Activated CD8-positive, alpha-beta memory T cell treated with anti-CD3 and anti-CD28 coated beads for 1 hour (primary cell): ENCODE results near the gene SEMA6D.

Source experiments
- DNase-seq, 2 donors: peaks; one replicate each; pipeline ENCODE4 v3.0.0-alpha.2; 2020; ENCODE audit warnings: low read depth in 1 of 2; ENCODE audit errors: extremely low read depth in 1 of 2

The SEMA6D gene, protein sequence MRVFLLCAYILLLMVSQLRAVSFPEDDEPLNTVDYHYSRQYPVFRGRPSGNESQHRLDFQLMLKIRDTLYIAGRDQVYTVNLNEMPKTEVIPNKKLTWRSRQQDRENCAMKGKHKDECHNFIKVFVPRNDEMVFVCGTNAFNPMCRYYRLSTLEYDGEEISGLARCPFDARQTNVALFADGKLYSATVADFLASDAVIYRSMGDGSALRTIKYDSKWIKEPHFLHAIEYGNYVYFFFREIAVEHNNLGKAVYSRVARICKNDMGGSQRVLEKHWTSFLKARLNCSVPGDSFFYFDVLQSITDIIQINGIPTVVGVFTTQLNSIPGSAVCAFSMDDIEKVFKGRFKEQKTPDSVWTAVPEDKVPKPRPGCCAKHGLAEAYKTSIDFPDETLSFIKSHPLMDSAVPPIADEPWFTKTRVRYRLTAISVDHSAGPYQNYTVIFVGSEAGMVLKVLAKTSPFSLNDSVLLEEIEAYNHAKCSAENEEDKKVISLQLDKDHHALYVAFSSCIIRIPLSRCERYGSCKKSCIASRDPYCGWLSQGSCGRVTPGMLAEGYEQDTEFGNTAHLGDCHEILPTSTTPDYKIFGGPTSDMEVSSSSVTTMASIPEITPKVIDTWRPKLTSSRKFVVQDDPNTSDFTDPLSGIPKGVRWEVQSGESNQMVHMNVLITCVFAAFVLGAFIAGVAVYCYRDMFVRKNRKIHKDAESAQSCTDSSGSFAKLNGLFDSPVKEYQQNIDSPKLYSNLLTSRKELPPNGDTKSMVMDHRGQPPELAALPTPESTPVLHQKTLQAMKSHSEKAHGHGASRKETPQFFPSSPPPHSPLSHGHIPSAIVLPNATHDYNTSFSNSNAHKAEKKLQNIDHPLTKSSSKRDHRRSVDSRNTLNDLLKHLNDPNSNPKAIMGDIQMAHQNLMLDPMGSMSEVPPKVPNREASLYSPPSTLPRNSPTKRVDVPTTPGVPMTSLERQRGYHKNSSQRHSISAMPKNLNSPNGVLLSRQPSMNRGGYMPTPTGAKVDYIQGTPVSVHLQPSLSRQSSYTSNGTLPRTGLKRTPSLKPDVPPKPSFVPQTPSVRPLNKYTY

DNA sequence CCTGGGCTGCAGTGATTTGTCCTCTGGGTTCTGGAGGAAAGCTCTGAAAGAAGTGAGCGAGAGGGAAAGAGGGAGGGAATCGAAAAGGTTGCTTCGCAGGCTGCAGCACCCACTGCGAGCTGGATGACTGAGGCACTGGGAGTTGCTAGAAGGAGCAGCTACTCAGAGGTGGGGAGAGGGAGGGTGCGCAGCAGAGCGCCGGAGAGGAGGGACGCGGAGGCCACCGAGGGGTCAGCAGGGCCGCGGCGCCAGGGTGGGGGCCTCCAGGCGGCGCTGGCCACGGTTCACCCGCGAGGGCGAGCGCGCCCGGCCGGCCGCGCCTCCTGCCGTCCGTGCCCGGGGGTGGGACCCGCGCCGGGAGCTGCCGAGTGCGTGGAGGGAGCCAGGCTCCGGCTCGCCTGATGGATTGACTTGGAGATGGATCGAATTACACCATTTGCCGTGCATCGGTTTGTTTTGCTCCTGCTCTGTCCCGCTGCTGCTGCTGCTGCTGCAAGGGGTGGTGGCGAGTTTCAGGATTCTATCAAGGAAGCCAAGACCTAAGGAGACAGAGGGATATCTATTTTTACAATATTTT lies at the start of gene SEMA6D:
Gene SEMA6D, plus strand, starts transcription at position 470 of the 577 bp plus-strand sequence. CDS start 42,294 bp downstream, outside the sequence.
- DNase-seq = no peak

DNA sequence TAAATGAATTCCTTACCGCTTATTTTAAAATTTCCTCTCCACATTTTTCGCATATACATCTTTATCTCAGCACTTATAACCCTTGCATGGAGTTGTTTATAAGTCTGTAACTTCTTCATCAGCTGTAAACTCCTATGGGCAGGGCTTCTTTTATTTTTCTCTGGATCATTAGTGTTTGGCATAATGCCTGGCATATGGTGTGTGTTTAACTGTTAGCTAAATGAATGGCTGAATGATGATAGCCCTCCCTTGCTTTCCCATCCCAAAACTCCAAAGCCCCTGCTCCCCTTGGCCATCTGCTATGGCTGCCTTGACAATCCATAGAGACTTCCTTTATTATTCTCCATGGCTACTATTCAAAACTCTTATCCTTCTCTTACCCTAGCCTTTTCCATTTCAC lies 48.1 kb upstream of the SEMA6D start:
- DNase-seq = no peak

DNA sequence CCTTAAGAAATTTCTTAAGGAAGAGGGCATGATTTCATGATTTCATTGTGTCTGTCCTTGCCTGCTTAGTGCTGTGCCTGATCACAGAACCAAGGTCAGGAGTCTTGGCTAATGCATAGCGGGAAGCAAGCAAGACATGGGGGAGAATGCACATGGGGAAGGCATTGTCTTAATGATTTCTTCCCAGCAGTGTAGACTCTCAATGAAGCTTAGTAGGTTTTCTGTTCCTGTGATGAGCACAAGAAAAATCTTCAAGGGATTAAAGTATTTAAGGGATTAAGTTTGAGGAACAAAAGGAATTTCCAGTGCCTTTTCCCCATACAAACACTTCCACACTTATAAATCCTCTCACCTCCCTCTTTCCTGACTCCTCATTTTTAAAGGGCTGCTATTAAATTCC lies 46.9 kb upstream of the SEMA6D start:
- DNase-seq = no peak

DNA sequence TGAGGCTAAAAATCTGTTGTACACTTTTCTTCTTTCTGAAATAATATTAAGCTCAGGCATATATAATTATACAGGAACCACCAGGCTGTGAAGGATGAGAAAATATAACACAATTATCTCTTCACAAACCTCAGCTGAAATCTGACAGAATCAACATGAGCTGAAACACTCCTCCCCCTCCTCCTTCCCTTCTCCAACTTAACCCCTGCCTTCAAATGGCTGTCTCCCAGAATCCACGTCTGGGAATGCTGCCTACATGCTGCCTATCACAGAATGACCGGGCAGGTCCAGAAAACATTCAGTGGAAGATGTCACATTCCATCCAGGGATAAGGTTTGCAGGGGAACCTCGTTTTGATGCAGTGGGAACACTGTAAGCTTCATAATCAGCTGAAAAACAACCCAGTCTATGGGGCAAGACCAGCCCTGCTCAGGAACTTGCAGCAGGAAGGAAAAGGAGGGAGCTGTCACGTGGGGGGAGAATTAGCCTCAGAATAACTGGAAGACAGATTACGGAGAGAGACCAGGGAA lies 44.0 kb upstream of the SEMA6D start:
- no peak for DNase-seq

DNA sequence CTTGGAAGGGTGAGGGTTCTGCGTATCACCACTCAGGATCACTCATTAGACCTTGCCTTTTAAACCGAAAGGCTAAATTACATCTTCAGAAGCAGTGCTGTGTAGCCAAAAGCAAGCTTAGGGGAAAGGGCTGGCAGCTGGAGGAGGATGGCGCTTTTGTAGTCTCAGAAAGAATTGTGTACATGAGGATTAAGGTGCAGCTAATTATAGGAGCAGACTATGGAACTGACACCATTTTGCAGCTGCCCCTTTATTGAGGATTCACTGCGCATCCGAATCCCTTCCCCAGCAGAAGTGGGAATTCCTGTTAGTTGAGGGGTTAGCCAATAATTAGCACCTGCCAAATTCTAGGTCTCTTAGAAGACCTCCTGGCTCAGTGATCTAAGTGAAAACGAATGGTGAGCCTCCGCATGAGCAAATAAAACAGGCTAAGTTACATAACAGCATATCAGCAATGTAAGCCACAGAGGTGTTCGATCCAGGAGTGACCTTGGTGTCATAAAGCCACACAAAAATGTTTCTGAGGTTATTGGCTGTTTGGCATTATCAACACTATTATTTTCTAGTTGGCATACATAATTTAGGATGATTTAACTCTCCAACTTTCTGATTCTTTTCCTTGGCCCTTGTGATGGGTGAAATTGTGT lies 42.6 kb upstream of the SEMA6D start:
- no peak for DNase-seq

DNA sequence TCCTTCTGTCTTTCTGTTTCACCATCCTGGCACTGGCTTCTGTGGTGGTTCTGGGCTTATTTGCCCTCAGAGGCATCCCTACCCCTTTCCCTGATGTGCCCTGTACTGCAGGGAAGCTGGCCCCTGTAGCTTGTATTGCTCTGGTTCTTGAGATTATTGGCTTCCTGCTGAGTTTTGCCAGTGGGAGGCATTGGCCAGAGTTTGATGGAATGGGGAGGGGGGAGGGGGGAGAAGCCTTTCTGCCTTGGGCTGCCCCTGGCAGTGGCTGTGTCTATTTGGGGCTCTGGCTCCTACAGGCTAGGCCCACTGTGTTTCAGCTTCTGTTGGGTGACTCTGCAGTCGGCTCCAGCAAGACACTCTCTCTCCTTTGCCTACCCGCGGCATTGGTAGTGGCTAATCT lies 41.6 kb upstream of the SEMA6D start:
- no peak for DNase-seq

DNA sequence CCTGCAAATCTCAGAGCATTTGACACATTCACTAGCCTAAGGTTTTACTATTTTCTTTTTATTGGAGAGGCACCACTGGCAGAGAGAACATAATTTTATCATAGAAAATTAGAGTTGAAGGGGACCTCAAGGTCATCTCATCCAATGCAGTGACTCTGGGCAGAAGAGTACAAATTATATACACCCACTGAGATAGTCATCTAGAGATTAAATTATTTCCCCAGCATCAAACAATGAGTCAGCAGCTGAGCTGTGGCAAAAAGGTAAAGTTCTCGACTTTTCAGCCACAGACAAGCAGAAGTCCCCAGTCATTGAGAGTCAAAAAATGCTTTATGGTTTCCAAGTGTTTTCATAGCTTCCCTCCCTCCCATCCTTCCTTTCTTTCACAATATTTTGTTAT lies 39.3 kb upstream of the SEMA6D start:
- DNase-seq = no peak

DNA sequence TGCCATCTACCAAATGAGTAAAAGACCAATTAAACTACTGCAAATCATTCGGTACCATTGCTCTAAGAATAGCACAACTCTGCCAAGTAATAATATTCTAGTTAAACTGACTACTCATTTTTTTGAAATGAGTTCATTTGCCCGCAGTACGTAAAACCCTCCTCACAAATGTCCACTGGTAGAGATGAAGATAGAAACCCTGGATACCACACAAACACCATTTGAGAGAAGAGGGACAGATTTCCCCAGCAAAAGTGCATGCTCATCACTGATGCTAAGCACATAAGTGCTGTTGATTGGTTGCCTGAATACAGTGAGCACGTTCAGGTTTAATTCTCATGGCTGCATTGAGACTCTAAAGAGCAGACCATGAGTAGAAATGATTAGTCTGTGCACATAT lies 34.6 kb upstream of the SEMA6D start:
- DNase-seq = no peak

DNA sequence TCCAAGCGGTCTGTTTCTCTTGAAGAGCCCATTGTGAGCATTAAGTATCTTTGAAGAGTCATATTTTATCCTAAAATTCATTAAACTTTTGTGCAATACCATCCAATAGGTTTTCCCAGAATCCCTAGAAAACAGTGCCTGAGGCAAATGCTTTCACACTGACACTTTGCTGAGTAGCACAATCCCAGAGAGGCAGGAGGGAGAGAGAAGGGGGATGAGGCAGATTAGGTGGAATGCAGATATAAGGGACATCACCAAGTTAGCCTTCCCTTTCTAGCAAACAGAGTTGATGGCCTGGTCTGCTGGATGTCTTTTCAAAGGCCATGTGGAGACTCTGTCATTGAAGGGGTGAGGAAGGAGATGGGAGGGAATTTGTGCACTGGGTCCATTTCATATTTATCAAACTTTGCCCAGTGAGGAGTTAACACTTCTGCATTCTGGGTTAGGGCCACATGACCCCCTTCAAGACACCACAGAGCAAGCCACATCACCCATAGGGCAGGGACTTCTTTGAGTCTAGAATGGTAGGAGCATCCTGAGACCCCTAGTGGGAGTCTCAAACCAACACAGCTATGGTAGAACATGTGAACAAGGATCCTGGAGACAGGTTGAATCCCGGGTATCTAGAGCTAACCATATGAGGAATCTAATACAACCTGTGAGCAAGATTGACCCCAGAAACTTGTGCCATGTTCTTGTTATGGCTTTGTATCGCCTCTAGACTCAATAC lies 32.0 kb upstream of the SEMA6D start:
- no peak for DNase-seq

DNA sequence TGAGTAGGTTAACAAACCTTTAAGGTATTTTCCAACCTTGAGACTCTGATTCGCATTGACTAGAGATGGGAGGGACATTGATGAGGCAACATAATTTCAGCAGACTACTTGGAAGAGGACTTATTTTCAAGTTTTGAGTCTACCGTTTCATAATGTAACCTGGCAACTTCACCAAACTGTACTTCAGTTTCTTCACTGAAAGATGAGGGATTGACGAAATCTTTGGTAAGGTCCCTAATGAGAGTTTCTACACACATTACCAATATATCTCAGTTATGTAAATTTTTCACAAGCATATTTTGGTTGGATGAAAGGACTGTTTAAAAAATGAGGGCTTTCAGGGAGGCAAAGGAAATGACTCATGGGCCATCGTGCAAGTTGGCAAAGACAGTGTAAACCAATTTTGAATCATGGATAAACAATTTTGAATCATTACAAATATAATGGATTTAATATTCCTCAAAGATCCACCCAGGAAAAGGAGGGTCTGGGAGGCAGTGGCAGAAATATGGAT lies 28.7 kb upstream of the SEMA6D start:
- no peak for DNase-seq

DNA sequence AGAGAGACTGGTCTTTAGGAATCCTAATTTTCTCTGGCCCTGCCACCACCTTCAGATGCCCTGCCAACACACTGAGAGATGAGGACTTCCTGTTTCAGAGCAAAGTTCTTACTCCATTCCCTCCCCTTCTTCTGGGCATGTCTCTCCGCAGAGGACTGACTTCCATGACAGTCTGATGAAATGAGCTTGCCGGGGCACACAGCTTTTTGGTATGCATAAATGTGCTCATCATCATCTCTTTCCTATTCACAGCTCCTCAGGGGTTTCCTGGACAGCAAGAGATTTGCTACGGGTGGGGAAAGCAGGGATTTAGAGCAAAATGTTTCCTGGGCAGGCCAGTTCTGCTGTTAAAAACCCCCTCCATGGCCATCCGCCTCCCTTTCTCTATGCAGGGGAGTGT lies 27.6 kb upstream of the SEMA6D start:
- DNase-seq = no peak

DNA sequence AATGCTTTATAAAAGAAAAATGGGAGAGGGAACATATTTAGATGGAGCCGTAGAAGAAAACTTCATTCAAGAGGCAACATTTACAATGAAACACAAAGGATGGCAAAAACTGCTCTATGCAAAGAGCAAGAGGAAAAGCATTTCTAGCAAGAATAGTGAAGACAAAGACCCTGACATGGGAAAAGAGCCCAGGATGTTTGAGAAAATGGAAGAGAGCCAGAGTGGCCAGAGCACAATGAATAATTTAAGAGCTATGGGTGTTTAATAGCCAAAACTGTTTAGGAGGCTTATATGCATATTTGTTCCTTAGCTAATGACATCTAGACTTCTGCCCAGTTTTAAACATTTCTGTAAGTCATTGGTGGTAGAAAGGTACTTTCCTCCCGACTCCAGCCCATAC lies 25.4 kb upstream of the SEMA6D start:
- DNase-seq = no peak

DNA sequence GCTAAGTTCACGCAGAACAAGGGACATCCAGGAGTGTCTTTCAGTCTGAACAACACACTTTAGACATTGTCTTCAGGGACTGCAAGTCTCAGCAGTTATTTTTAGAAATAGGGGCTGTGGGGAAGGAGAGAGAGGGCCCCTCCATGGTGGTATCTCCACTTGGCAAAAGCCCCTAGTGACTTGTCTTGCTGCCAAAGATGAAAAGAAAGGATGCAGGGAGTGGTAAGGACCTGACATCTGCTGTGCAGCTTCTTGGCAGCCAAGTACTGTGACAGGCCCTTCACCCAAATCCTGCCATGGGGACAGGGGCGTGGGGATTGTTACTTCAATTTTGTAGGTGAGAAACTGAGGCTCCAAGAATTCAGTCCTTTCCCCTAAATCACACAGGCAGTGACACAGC lies 21.0 kb upstream of the SEMA6D start:
- no peak for DNase-seq

DNA sequence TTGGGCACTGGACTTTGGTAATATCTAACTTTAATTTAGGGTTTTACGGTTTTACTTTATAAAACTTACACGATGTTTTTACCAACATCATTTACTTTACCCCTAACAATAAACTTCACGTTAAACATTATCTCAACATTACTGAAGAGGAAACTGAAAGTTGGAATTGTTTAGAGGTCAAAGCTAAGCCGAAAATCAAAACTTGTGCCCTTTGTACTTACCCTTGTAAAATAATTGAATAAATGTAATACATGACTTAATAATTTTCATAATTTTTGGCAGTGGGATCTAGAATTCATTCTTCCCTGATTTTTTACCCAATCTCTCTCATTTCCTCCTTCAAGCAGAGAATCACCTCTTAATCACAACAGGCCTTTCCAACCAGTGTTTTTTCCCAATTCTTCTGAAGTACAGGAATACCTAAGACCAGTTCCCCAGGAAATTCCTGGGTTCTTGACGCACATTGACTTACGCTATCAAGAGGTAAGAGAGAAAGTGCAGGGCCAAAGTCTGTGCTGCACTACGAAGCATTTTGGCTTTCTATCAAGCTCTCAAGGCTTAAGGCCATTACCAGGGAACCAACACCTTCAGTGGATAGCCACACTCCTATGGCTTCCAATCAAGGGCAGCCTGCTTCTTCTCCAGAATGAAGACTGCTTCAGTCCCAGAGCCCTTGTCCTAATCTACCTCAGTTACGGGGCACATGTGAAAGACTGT lies 11.9 kb upstream of the SEMA6D start:
- DNase-seq = no peak

DNA sequence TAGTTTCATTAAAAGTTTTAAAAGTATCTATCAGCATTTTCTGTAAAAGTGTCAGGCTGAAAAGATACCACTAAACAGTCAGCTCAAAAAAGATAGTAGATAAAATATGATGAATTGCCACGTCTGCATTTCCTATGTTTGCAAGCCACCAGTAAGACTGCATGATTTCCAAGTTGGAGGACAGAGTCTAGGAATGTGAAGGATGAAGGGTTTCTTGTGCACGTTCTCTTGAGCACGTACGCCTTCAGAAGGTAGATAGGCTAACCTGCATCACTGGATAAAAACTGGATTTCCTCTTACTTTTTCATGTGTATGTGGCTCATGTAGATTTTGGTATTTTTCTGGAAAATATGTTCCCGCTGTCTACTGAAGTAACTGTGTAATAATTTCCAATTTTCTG lies 9.9 kb upstream of the SEMA6D start:
- DNase-seq = no peak

DNA sequence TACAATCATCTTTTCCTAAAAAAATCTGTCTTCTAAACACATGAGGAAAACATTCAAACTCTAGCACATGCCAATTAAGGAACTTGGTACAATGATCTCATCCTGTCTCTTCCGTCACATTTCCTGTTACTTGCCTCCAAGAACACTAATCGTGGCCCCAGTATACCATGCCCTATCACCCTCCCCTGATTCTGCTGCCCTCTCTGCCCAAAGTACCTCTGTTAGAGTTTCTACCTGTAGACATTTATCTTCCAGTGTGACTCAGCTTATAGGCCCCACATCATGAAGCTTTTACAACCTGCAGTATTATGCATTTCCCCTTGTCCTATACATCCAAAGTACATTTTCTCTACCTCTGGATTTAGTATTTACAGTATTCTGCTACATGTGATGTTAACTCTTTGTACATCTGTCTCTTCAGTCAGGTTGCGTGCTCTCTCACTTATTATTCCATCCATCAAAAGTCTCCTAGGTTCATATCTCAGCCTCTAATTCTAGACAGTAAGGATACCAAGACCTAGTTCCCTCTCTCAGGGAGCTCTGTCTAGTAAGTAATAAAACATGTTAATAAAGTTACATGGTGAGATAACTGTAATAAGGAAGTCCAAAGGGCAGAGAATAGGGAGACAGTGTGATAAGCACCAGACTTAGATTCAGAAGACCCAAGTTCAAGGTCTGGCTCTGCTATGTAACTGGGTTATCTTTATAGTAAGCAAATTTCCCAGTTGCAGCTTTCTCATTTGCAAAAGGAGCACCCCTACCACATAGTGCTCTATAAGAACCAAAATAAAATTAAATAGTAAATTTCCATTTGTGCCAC lies 8.9 kb upstream of the SEMA6D start:
- DNase-seq = no peak

DNA sequence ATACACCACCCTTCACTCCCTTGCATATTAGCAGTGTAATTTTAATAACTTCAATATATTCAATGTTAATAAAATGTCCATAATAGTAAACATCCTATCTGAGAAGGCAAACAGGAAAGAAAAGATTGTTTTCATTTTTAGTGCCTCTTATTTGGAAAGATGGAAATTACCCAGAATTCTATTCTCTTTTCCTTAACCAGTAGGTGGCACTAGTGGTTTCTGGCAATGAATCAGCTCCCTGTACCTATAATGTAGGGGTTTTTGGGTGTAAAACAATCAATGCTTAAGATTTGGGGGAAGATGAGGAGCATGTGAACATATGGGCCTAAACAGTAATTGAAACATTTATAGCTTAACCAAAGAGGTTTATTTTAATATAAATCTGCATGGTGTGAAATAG lies 5.7 kb upstream of the SEMA6D start:
- DNase-seq = no peak

DNA sequence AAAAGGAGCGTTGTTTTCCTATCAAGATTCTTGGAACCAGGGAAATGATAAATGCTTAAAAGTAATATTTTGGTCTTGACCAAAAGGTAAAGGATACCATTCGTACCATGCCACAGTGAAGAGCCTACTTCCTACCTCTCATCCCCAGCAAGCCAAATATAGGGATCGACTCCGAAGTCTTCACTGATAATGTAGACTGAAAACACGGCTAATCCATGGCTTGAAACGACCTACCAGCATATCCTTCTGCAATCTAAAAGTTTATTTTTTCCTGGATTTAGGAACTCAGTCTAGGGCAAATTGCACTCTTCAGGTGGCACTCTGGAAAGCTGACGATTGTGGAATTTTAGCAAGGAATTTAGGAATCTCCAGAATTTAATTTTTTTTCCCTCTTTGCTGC lies 1.9 kb upstream of the SEMA6D start:
- DNase-seq = no peak
